Measurements from ENCODE around the gene BCL10.

BCL10 gene

GRCh38 chr1:85223334-85223733 is 53.1 kb downstream of the BCL10 start:
- no peak for DNase-seq (ENCODE audit: low spot score)

- DNase-seq (ENCODE audit: low spot score), result no peak
Measured at GRCh38 chr1:85220756-85221201, 55.7 kb downstream of the BCL10 start.

DNA sequence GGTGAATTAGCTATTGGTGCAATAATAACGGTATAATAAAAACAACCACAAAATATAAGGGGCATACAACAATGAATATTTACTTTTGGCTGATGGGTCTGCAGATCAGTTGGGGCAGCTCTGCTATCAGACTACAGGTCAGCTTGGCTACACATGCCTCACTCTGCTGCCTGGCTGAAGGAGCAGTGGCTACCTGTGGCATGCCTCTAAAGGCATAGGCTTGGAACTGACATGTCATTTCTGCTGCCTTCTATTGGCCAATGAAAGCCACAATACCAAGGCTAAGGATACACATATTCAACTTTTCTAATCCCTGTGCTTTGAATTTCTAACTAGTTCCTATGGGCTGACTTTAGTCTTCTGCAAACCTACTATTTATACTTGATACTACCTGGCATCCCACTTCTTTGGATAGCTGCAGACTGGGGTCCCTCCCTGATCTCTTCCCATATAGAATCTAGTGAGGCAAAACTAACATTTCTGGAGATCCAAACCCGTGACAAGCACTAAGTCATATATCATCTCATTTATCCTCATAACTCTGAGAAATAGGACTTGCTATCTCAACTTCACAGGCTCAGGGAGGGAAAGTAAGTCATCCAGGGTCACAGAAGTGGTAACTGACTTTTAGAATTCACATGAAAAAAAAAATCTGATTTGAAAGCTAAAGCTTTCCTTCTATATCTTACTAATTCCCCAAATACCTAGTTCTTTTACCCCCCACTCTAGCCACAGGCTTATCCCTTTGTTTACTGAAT is 56.4 kb downstream of the BCL10 start:
- no peak for DNase-seq (ENCODE audit: low spot score)

- DNase-seq (ENCODE audit: low spot score), result no peak
Measured at GRCh38 chr1:85216697-85217096, 59.7 kb downstream of the BCL10 start.

Small RNA genes within 50 kb of the gene (small RNA-seq; reads per million reads assigned to genes)
- gene RF00019, result 0 reads per million in 2 experiments

Data from SK-N-DZ (cell line).